Breast epithelium (tissue), 3 donors: ENCODE measurements around the gene NUP210.

Experiments
- CTCF ChIP-seq, 3 donors: fragments of 450-650 bp; IDR thresholded peaks; one replicate each; pipeline ENCODE4 v1.5.1; 2016 to 2017; ENCODE audit warnings: antibody characterized with exemption in 3 of 3, mild to moderate bottlenecking in 3 of 3, moderate library complexity in 3 of 3
- POLR2A ChIP-seq: fragments of 450-650 bp; IDR thresholded peaks from one replicate; pipeline ENCODE4 v1.6.1; 2016; ENCODE audit warnings: antibody characterized with exemption, mild to moderate bottlenecking, moderate library complexity
- POLR2AphosphoS5 ChIP-seq, 3 donors: sonication (generic); formaldehyde crosslinking; IDR thresholded peaks; one replicate each; pipeline ENCODE4 v1.6.1; 2017; ENCODE audit warnings: antibody characterized with exemption in 3 of 3

- no peak for TF ChIP-seq POLR2A
- no peak for TF ChIP-seq CTCF (IDR thresholded peaks at IDR 0.05)
- TF ChIP-seq POLR2AphosphoS5 (IDR thresholded peaks at IDR 0.05): no peak
These were observed 118.7 kb downstream of the NUP210 start for GRCh38 chr3:13301286-13301987.
